ENCODE results near the gene SPINT1. TPM values are rescaled to one million over a fixed set of nuclear protein-coding genes. Genes with fewer than 3 reads are reported as not detected.

The SPINT1 gene
- total RNA-seq, 1 donor from 2014 or later, result 6.0 TPM

GRCh38 chr15:40867199-40867598 is 23.4 kb downstream of the SPINT1 start:
- H3K27ac Mint-ChIP-seq (ENCODE audit: unreplicated experiment), result no peak overlapping the region
- peaks cover 3% of the 10 kb centered on the region for H3K9me3 Mint-ChIP-seq (ENCODE audit: unreplicated experiment)
- no peak overlapping the region for H3K4me3 Mint-ChIP-seq (ENCODE audit: unreplicated experiment)
- DNase-seq, result no peak
- no peak for TF ChIP-seq CTCF (IDR thresholded peaks at IDR 0.05; ENCODE audit: partially characterized antibody, unreplicated experiment)
- peaks cover 3% of the 10 kb centered on the region for H3K4me1 Mint-ChIP-seq (ENCODE audit: low read depth, unreplicated experiment)
- no peaks in the 10 kb centered on the region for H3K36me3 Mint-ChIP-seq (ENCODE audit: unreplicated experiment)
- H3K27me3 Mint-ChIP-seq (ENCODE audit: unreplicated experiment), result peaks cover 7% of the 10 kb centered on the region

GRCh38 chr15:40869686-40870085 is 25.8 kb downstream of the SPINT1 start:
- Mint-ChIP-seq H3K27ac (ENCODE audit: unreplicated experiment) (no peak overlapping the region), H3K4me1 (ENCODE audit: low read depth, unreplicated experiment) (no peaks in the 10 kb centered on the region), H3K4me3 (ENCODE audit: unreplicated experiment) (no peak overlapping the region), H3K36me3 (ENCODE audit: unreplicated experiment) (no peaks in the 10 kb centered on the region), H3K9me3 (ENCODE audit: unreplicated experiment) (peaks cover 2% of the 10 kb centered on the region), H3K27me3 (ENCODE audit: unreplicated experiment) (peaks cover 10% of the 10 kb centered on the region)
- DNase-seq, result no peak
- TF ChIP-seq CTCF (IDR thresholded peaks at IDR 0.05; ENCODE audit: partially characterized antibody, unreplicated experiment), result no peak

GRCh38 chr15:40870716-40871115 is 26.9 kb downstream of the SPINT1 start:
- peaks cover 10% of the 10 kb centered on the region for H3K27me3 Mint-ChIP-seq (ENCODE audit: unreplicated experiment)
- no peak overlapping the region for H3K4me3 Mint-ChIP-seq (ENCODE audit: unreplicated experiment)
- H3K36me3 Mint-ChIP-seq (ENCODE audit: unreplicated experiment), result no peaks in the 10 kb centered on the region
- H3K4me1 Mint-ChIP-seq (ENCODE audit: low read depth, unreplicated experiment), result no peaks in the 10 kb centered on the region
- no peak overlapping the region for H3K27ac Mint-ChIP-seq (ENCODE audit: unreplicated experiment)
- no peak for DNase-seq
- TF ChIP-seq CTCF (IDR thresholded peaks at IDR 0.05; ENCODE audit: partially characterized antibody, unreplicated experiment), result no peak
- H3K9me3 Mint-ChIP-seq (ENCODE audit: unreplicated experiment), result peaks cover 2% of the 10 kb centered on the region

GRCh38 chr15:40871749-40872617 is 28.1 kb downstream of the SPINT1 start:
- H3K27ac Mint-ChIP-seq (ENCODE audit: unreplicated experiment), result no peak overlapping the region
- no peaks in the 10 kb centered on the region for H3K36me3 Mint-ChIP-seq (ENCODE audit: unreplicated experiment)
- peaks cover 2% of the 10 kb centered on the region for H3K9me3 Mint-ChIP-seq (ENCODE audit: unreplicated experiment)
- DNase-seq, result no peak
- H3K27me3 Mint-ChIP-seq (ENCODE audit: unreplicated experiment), result peaks cover 10% of the 10 kb centered on the region
- H3K4me1 Mint-ChIP-seq (ENCODE audit: low read depth, unreplicated experiment), result no peaks in the 10 kb centered on the region
- TF ChIP-seq CTCF (IDR thresholded peaks at IDR 0.05; ENCODE audit: partially characterized antibody, unreplicated experiment), result no peak
- no peak overlapping the region for H3K4me3 Mint-ChIP-seq (ENCODE audit: unreplicated experiment)

Data from glutamatergic neuron (in vitro differentiated cells).